H1 (cell line): ENCODE data around the gene C19orf53. TPM values are rescaled to one million over a fixed set of nuclear protein-coding genes. Genes with fewer than 3 reads are reported as not detected.

ENCODE experiments used
- POU5F1 ChIP-seq: IDR thresholded peaks from 2 replicates; pipeline ENCODE4 v1.6.1; 2011; ENCODE audit warnings: low read depth, mild to moderate bottlenecking, low read length, moderate library complexity
- SIRT6 ChIP-seq: IDR thresholded peaks from one replicate; pipeline ENCODE4 v1.7.1; 2012; ENCODE audit warnings: low read length, inconsistent platforms
- YY1 ChIP-seq: IDR thresholded peaks from 2 replicates; pipeline ENCODE4 v1.6.1; 2011; ENCODE audit warnings: low read depth, mild to moderate bottlenecking, low read length
- polyA plus RNA-seq, 7 experiments: library from polyadenylated mRNA; depleted of rRNA in 3 of 7; stranded (reverse) in 5 of 7; unstranded in 2 of 7; fragments of >200 nt in 5 of 7; fragments of 200-250 nt in 2 of 7; gene quantifications; 1 replicate in 5 of 7; 2 replicates in 1 of 7; 4 replicates in 1 of 7; pipeline versions ENCODE4 v1.2.1 to v1.2.3, GENCODE V29; 2011 to 2013; ENCODE audit warnings: missing spikeins in 2 of 7, mixed read lengths in 2 of 7
- total RNA-seq: library from RNA; stranded (reverse); fragmentation: NEBNext Ultra II Directional; extraction: Animal tissue kit (Norgen Biotek cat#: 25700); gene quantifications from 2 replicates; pipeline ENCODE4 v1.2.1, GENCODE V29; 2021
- TF ChIP-seq, protein P1 (sequence below): fragments of 300-600 bp; sonication (generic); IDR thresholded peaks from 2 replicates; pipeline ENCODE4 v1.7.1; 2012; ENCODE audit warnings: low read length, moderate library complexity, mild to moderate bottlenecking, inconsistent platforms; ENCODE audit not compliant: insufficient replicate concordance
- TF ChIP-seq, protein P2 (sequence below), 3 experiments: IDR thresholded peaks; 1 replicate in 2 of 3; 2 replicates in 1 of 3; pipeline versions ENCODE4 v1.5.1 to v1.6.1; 2011; ENCODE audit warnings: low read length in 3 of 3, mild to moderate bottlenecking in 3 of 3, inconsistent platforms in 2 of 3, low read depth in 1 of 3, moderate library complexity in 1 of 3; ENCODE audit not compliant: insufficient read depth in 1 of 3; ENCODE audit errors: control extremely low read depth in 1 of 3
- TF ChIP-seq, protein P3 (sequence below): IDR thresholded peaks from 2 replicates; pipeline ENCODE4 v1.6.1; 2011; ENCODE audit warnings: low read depth, mild to moderate bottlenecking, low read length; ENCODE audit not compliant: insufficient read depth

Gene C19orf53
- total and polyA plus RNA-seq, 2 of the 8 experiments (the other 6 are each of a cell fraction or from before 2014, with no cell fraction given), result 104 to 169 TPM

DNA sequence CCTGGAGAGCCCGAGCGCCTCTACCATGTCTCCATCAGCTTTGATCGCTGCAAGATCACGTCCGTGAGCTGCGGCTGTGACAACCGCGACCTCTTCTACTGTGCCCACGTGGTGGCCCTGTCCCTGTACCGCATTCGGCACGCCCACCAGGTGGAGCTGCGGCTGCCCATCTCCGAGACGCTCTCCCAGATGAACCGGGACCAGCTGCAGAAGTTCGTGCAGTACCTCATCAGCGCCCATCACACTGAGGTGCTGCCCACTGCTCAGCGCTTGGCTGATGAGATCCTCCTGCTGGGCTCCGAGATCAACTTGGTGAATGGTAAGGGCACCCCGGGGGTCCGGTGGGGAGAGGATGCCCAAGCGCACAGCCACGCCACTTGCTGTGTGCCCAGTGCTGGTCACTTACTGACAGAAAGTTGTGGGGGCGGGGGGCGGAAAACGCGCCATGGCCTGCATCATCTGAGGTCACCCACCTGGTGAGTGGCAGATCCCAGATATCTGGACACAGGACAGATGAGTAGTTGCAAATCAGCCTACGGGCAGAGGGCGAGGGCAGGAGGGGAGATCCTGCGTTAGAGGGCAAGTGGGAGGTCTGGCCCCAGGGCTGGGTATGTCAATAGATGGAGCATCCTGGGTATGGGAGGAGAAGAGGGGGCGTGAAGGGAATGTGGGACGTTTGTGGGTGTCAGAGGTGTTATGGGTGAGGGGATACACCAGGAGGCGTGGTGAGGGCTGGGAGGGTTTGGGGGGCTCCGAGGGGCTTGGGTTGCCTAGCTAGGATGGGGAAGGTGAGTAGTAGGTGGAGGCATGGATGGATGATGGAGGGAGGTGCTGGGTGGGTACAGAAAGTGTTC, 30.8 kb downstream of the C19orf53 start (continued):
- TF ChIP-seq, protein P1, sequence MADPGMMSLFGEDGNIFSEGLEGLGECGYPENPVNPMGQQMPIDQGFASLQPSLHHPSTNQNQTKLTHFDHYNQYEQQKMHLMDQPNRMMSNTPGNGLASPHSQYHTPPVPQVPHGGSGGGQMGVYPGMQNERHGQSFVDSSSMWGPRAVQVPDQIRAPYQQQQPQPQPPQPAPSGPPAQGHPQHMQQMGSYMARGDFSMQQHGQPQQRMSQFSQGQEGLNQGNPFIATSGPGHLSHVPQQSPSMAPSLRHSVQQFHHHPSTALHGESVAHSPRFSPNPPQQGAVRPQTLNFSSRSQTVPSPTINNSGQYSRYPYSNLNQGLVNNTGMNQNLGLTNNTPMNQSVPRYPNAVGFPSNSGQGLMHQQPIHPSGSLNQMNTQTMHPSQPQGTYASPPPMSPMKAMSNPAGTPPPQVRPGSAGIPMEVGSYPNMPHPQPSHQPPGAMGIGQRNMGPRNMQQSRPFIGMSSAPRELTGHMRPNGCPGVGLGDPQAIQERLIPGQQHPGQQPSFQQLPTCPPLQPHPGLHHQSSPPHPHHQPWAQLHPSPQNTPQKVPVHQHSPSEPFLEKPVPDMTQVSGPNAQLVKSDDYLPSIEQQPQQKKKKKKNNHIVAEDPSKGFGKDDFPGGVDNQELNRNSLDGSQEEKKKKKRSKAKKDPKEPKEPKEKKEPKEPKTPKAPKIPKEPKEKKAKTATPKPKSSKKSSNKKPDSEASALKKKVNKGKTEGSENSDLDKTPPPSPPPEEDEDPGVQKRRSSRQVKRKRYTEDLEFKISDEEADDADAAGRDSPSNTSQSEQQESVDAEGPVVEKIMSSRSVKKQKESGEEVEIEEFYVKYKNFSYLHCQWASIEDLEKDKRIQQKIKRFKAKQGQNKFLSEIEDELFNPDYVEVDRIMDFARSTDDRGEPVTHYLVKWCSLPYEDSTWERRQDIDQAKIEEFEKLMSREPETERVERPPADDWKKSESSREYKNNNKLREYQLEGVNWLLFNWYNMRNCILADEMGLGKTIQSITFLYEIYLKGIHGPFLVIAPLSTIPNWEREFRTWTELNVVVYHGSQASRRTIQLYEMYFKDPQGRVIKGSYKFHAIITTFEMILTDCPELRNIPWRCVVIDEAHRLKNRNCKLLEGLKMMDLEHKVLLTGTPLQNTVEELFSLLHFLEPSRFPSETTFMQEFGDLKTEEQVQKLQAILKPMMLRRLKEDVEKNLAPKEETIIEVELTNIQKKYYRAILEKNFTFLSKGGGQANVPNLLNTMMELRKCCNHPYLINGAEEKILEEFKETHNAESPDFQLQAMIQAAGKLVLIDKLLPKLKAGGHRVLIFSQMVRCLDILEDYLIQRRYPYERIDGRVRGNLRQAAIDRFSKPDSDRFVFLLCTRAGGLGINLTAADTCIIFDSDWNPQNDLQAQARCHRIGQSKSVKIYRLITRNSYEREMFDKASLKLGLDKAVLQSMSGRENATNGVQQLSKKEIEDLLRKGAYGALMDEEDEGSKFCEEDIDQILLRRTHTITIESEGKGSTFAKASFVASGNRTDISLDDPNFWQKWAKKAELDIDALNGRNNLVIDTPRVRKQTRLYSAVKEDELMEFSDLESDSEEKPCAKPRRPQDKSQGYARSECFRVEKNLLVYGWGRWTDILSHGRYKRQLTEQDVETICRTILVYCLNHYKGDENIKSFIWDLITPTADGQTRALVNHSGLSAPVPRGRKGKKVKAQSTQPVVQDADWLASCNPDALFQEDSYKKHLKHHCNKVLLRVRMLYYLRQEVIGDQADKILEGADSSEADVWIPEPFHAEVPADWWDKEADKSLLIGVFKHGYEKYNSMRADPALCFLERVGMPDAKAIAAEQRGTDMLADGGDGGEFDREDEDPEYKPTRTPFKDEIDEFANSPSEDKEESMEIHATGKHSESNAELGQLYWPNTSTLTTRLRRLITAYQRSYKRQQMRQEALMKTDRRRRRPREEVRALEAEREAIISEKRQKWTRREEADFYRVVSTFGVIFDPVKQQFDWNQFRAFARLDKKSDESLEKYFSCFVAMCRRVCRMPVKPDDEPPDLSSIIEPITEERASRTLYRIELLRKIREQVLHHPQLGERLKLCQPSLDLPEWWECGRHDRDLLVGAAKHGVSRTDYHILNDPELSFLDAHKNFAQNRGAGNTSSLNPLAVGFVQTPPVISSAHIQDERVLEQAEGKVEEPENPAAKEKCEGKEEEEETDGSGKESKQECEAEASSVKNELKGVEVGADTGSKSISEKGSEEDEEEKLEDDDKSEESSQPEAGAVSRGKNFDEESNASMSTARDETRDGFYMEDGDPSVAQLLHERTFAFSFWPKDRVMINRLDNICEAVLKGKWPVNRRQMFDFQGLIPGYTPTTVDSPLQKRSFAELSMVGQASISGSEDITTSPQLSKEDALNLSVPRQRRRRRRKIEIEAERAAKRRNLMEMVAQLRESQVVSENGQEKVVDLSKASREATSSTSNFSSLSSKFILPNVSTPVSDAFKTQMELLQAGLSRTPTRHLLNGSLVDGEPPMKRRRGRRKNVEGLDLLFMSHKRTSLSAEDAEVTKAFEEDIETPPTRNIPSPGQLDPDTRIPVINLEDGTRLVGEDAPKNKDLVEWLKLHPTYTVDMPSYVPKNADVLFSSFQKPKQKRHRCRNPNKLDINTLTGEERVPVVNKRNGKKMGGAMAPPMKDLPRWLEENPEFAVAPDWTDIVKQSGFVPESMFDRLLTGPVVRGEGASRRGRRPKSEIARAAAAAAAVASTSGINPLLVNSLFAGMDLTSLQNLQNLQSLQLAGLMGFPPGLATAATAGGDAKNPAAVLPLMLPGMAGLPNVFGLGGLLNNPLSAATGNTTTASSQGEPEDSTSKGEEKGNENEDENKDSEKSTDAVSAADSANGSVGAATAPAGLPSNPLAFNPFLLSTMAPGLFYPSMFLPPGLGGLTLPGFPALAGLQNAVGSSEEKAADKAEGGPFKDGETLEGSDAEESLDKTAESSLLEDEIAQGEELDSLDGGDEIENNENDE, result no peak
- TF ChIP-seq SIRT6 (no peak), POU5F1 (no peak), YY1 (peak; percentile 29; the same call in 1 of the 2 replicates)
- TF ChIP-seq, protein P2, sequence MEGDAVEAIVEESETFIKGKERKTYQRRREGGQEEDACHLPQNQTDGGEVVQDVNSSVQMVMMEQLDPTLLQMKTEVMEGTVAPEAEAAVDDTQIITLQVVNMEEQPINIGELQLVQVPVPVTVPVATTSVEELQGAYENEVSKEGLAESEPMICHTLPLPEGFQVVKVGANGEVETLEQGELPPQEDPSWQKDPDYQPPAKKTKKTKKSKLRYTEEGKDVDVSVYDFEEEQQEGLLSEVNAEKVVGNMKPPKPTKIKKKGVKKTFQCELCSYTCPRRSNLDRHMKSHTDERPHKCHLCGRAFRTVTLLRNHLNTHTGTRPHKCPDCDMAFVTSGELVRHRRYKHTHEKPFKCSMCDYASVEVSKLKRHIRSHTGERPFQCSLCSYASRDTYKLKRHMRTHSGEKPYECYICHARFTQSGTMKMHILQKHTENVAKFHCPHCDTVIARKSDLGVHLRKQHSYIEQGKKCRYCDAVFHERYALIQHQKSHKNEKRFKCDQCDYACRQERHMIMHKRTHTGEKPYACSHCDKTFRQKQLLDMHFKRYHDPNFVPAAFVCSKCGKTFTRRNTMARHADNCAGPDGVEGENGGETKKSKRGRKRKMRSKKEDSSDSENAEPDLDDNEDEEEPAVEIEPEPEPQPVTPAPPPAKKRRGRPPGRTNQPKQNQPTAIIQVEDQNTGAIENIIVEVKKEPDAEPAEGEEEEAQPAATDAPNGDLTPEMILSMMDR (IDR thresholded peaks at IDR 0.05; ENCODE audit: control extremely low read depth in 1 of 3, insufficient read depth in 1 of 3, low read depth in 1 of 3, low read length in 3 of 3), result peak; percentile 81 to 92 (median 87)
- TF ChIP-seq, protein P3, sequence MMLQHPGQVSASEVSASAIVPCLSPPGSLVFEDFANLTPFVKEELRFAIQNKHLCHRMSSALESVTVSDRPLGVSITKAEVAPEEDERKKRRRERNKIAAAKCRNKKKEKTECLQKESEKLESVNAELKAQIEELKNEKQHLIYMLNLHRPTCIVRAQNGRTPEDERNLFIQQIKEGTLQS, result 0 out of 2 replicates have a peak, but pooled peaks have one; percentile 30
